ENCODE measurements around the gene PLA2R1.
"Not testable (repeated sequence)": the region's sequence is repeated elsewhere in the genome, so short reads cannot be mapped to it uniquely, and the experiment has no call there.

The PLA2R1 gene

DNA sequence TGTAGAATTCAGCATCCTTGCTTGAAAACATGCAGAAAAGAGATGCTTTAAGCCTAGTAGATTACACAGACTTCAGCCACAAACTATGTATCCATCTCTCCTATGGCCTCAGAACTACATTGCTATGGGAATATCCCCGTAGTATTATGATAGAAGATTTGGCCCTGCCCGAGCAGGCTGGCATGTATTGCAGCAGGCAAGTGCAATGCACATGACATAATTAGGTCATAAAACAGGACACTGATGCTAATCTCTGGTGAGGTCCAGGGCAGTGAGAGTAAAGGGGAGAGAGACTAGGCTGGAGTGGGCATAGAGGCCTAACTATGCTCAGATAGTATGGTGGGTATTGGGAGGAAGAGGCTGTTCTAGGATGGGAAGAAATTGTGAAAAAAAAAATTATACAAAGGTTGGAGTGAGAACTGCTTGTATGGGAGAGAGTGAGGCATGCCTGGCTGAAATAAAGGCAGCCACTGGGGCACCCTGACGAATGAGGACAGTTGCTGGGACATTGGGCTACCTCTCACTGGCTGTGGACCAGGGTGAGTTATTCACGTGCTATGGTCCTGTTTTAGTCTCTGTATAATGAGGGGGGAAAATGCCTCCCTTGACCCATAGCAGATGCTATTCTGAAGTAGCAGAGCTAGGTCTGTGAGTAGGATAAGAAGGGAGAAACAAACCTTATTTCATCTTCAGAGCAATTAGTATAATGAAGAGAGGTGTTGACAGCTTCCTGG, 1.6 kb upstream of the PLA2R1 start:
- DNase-seq (no peak), ATAC-seq (no peak)

DNA sequence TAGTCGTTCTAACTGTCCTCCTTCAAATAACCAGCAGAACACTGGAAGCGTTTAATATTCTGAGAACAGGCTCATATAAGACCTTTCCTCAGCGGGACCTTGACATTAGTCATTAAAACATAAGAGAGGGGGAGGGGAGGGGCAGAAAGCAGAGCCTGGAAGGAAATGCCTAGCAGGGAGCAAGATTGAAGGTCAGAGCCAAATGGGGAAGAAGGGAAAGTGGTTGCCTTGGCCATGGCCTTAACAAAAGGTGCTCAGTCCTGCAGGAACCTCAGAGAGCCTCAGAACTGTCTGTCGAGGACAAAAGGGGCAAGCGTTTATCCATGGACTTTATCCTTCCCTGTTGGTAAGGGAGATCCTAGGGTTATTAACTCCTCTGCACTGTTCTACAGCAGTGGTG, 856 bp upstream of the PLA2R1 start:
- no peak for DNase-seq
- no peak for ATAC-seq

DNA sequence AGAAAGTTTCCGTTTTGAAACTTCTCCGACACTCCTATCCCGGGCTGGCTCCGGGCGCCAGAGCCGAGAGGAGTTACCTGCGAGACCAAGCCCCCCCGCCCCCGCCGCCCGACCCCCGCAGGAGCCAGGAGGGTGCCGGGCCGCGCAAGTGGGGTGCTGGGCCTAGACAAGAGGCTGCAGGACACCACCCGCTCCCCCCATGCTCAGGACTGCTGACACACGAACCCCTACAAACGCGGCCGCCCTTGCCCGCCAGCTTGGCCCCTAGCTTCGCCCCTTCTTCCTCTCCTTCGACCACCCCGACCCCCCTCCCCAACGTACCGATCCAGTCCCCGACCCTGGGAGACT, 497 bp downstream of the PLA2R1 start:
- ATAC-seq = no peak
- peak; percentile 5 for DNase-seq

DNA sequence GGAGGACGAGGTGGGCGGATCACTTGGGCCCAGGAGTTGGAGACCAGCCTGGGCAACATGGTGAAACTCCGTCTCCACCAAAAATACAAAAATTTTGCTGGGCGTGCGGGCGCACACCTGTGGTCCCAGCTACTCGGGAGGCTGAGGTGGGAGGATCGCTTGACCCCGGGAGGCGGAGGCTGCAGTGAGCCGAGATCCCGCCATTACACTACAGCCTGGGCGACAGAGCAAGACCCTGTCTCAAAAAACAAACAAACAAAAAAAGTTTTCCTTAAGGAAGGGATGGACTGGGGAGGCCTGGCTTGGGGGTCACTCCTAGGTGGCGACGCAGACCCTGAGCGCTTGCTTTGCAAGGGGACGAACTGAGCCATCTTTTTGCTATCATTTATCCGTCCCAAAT, 882 bp downstream of the PLA2R1 start:
- no peak for DNase-seq
- no peak for ATAC-seq

DNA sequence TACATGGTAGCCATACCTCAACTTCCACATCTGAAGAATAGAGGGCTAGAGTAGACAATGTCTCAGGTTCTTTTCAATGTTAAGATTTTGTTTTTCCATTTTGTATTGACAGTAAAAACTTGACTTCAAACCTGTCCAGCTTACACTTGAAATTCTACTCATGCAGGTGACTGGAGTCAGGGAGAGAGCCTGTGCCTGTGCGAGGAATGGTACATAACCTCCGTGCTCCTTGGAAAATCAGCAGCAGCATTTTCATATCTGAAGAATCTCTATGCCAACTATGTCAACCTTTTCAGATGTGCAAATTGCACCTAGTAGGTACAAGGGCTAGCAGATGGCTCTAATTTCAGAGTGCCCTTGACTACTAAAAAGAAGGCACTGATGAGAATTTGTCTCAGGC, 2.1 kb downstream of the PLA2R1 start:
- ATAC-seq (no peak), DNase-seq (no peak)

DNA sequence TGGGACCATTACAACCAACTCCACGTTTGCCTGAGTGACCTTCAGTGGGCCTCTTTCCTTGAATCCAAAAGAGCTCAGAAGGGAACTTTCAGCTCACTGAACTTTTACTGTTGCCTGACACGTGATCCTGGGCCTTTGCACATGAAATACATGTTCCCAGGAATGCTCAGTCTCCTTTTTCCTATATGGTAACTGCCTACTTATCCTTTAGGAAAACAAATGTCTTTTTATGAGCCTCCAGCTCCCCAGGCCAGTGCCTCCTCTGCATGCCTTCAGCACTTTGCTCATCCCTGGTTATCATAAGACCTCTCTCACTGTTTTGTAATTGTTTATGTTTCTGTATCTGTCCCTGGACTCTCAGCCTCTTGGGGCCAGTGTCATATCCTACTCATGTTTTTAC, 5.1 kb downstream of the PLA2R1 start:
- DNase-seq (no peak), ATAC-seq (peak; percentile 7)

DNA sequence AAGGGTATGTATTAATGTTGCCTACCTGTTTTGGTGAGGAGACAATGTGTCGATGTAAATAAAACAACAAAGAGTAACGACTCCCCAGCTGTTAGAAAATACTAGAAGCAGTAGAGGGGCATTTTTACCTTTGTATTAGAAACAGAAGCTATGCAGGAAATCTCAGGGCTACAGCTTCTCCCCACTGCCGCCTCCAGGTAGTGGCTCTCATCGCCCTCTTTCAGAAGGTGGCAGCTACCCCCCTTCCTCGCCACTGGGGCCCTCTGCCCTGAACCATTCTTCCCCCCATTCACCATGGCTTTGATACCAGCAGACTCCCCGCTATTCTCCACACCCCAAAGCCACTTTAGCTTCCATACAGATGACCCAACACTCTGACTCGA, 6.7 kb downstream of the PLA2R1 start:
- DNase-seq = no peak
- no peak for ATAC-seq

DNA sequence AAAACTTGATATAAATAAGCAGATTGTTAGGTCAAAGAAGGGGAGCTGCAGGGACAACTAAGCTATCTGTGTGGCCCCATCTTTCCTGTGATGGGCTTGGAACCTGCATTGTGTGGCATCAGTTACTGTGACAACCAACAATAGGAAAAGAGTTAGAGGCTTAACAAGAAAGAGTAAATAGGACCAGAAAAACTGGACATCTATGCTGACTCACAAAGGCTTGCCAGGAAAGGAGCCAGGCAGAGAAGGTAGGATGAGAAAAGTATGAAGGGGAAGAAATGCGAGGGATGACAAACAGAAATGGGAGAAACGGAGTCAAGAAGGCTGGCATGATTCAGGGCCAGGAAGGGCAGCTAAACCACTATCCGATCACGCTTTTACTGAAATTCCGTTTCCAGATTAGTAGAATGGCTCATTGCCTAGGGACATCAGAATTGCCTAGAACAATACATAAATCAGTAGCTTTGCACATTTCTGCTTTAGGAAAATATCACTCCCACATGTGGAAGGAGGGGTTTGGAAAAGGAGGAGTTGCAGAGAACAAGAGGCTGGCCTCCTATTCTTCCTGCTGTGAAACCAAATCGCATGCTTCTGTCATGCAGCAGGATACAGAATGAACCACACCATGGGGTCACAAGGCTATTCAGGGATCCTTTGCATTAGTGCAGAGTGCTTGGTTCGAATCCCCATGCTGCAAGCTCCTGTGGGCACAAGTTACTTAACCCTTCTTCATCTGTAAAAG, 7.3 kb downstream of the PLA2R1 start:
- DNase-seq (no peak), ATAC-seq (no peak)

DNA sequence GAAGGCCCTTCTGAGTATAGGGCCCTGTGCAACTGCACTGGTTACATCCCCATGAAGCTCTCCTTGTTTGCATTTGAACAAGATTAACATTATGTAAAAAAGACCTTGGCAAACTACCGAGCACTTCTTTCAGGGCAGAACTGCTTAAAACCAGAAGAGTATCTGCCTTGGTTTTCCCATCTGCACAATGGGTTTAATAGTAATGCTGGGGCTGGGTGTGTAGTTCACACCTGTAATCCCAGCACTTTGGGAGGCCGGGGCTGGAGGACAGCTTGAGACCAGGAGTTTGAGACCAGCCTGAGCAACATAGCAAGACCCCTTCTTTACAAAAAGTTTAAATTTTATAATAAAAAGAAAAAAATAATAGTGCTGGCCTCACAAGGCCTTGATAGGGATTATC, 8.5 kb downstream of the PLA2R1 start:
- DNase-seq = no peak
- no peak for ATAC-seq

DNA sequence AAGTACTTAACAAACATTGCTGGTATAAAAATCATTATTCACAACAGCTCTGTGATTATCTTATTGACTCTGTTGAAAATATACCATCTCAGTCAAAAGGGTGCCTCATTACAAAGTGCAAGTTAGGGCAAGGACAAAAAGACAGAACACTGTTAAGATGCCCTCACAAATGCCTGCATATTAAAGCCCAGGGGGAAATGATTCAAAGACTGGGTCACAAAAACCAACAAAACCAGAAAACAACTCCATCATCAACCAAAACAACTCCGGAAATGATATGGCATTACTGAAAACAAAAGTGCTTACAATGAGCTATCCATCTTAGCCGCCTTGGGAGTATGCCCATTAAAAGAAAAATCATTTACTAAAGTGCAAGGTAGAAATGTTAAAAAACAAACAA, 9.9 kb downstream of the PLA2R1 start:
- ATAC-seq = no peak
- no peak for DNase-seq

DNA sequence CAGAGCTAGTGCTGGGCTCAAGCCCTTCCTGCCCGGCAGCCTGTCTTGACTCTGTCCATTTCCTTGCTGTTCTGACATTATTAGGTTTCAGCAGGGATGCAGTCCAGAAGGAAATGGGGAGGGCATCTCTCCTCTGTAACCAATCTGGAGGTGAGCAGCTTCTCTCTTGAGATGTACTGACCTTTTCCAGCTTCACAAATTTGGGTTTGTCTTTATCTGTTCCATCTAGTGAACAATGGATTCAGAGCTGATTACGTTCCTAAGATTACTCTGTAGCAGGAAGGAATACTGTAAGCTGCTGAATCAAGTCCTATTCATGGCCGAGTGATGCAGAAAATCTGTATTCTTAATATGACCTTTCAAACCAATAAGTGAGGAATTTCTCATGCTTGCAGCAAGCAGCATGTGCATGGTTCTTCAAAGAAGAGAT, 11.0 kb downstream of the PLA2R1 start:
- ATAC-seq = no peak
- no peak for DNase-seq

DNA sequence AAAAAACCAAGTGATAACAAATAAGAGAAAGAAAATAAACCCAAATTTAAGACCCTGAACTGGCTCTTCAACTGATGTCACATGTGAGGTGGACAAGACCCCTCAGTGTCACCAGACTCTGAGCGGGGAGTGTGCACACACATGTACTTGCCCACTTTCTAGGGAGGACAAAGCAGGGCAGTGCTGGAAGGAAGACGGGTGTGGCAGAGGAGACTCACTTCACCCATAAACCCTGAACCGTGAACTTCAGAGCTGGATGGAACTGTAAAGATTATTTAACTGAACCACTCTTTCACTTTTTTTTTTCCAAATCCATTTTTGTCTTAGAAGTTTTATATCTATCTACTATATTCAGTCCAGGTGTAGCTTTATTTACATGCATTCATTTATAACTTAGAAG, 12.3 kb downstream of the PLA2R1 start:
- ATAC-seq (no peak), DNase-seq (no peak)

DNA sequence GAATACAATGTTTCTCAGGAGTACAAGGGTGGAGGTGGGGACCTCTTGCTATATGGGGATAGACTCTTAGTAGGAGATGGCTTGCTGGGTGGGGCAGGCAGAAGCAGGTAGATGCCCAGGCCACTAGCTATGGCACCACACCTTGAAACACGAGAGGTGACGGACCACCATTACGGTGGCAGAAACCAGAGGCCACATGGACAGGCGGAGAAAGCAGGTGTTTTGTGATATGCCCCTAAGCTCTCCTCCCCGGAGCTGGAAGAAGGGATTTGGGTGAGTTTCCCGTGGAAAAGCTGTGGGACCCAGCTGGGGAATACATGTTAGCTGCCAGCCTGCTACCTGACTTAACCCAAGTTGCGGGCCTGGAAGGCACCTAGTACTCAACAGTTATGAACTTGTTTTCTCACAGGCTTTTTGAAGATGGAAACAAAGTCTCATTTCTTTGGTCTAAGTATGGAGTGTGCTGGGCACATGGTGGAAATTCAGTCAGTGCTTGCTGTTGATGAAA, 16.7 kb downstream of the PLA2R1 start:
- ATAC-seq = no peak
- DNase-seq = no peak

DNA sequence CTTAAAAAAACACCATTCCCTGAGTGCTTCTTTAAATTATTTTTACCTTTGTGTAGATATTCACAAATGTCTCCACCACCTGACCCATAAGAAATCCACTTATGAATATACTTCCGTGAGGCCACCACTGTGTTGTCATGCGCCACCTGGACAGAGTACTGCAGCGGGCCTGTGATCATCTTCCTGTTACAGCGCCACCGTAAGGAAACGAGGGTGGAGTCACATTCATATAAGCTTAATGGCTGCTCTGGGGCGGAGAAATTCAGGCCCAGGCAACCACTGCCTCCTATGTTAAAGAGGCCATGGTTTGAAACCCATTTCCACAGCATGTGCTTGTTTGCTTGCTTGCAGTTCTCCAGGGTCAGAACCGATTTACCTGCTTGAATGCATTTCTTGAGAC, 17.7 kb downstream of the PLA2R1 start:
- DNase-seq (no peak), ATAC-seq (no peak)

DNA sequence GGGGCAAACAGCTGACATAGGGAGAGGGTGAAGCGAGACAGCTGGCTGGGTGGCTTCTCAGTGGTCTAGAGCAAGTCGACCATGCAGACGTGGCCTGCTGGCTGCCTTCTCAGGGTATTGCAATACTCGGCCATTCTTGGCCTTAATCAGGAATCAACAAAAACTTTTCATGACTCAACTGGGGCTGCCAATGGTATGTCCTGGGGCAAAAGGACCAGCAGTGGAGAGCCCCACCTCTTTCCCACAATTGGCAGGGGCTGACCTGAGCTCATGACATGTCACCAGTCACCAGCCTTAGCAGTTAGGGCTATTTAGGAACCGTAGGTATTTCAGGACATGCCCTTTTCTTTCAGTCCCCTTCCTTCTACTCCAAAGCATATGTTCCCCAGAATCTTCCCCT, 19.1 kb downstream of the PLA2R1 start:
- ATAC-seq = no peak

DNA sequence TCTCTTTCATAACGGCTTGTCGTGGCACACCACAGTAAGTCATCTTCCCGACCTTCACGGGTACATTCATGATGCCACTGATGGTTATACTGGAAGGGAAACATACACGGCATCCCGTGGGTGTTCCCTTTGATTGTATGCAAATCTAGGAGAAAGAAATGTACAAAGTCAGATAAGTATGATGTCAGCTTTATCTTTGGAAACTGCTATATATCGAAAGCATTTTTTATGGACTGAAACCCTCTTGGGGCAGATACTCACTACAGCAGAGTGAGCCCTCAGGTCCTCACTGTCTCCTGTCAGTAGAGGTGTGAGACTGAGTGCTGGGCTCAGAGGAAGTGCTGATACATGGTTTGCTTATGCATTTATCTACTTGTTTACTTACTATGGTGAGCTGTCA, 20.4 kb downstream of the PLA2R1 start:
- ATAC-seq = peak; percentile 92
- DNase-seq = peak; percentile 53

More for the DNA sequence above, 19.1 kb downstream of the PLA2R1 start:
- no peak for DNase-seq

DNA sequence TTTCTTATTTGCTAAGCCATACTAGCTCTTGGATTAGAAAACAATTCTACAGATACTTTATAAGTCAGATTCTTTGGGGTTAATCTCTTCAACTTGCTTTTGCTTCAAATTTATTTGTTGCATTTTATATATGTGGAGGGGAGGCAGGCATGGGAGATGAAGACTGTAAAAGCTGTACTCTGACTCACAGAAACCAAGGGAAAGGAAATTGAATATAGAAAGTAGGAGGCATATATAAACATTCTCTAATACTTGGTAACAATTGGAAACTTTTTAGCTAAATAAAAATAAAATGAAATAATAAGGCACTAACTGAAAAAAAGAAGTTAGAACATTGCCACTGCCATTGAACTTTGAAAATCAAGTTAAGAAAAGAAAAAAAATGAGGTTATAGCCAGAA, 21.3 kb downstream of the PLA2R1 start:
- DNase-seq = no peak

DNA sequence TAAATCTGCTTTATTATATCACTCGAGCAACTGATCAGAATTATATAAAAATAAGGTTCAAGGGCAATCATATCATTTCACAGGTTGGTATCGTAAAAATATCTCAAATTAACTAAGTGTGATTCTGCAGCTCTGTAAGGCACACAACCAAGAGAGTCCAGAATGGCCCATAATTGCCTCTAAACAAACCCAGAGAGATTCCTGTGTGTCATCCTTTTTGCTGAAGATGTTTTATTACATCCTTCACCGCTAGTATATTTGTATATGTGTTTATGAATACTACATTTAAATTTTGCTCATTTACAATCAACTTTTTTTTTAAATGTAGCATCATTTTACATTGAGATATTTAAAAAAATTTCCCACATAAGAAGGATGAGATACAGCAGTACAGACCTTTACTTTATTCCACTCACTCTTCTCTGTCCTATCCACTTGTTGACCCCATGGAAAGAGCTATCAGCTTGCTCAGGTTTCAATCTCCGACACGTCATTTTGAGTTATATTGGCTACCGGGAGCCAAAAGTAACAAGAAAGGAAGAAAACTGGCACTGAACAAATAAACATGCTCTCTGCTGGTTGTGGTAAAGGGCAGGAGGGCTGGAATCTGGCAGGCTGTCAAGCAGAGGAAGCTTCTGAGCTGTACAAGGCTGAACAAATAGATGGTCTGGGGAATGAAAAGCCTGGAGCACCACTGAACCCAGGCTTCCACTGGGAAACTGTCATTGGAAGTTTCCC, 23.1 kb downstream of the PLA2R1 start:
- ATAC-seq = no peak
- DNase-seq = no peak

More for the DNA sequence above, 21.3 kb downstream of the PLA2R1 start:
- no peak for ATAC-seq

DNA sequence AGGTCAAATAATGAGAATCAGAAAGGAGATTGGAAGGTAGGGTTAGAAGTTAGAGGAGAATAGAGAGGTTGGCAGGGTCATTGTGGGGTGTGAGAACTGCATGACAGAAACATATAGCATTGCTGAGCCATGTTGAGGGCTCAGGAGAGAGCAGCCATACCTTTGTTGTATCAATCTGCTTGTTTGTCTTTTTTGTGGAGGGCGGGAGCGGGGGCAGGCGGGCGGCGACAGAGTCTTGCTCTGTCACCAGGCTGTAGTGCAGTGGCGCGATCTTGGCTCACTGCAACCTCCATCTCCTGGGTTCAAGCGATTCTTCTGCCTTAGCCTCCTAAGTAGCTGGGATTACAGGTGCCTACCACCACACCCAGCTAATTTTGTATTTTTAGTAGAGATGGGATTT, 23.8 kb downstream of the PLA2R1 start:
- not testable (repeated sequence) for DNase-seq, ATAC-seq

DNA sequence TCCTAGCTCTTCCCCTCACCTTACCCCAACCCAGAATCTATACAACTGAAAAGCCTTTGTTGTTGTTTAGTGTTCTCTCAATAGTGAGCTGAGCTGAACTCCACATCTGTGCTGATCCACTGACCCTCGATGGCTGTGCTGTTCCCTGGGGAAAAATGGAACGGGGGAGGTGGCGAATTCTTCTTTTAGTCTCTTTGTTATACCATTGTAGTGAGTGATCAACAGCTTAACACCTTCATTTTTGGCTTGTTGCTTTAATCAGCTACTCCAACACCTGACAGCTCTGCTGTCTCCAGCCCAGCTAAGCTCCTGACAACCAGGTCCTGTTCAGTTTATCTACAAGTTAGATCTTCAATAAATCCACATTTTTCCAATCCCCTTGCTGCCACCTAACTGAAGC, 25.7 kb downstream of the PLA2R1 start:
- ATAC-seq = no peak
- DNase-seq = no peak

DNA sequence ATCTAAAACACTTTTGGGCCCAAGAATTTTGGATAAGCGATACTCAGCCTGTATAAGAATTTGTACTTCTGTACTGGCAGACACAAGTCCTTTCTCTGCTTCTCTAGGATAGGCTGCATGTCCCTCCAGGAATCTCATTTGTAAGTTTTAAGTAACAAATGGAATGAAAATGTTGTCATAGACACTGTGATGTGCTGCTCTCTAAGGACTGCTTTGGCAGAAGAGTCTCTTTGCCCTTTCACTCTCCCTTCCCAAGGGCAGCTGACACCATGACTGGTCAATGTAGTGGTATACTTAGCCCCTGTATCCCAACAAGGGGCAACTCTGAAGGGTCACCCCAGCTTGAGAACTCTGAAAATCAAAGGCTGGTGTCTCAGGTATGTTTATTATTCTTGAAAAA, 27.3 kb downstream of the PLA2R1 start:
- ATAC-seq (no peak), DNase-seq (no peak)

DNA sequence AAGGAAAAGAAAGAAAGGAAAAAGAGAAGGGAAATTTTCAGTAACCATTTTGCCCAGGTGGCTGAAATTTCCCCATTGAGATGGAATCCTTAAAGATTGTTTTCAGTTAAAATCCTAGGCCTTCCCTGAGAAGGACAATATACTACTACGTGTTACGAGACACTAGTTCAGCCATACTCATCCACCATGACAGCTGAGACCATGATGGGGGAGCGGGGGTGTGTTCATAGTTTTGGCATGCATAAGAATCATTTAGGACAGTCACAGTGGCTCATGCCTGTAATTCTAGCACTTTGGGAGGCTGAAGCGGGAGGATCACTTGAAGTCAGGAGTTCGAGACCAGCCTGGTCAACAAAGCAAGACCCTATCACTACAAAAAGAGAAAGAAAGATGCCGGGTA, 28.0 kb downstream of the PLA2R1 start:
- DNase-seq = no peak
- ATAC-seq = no peak

DNA sequence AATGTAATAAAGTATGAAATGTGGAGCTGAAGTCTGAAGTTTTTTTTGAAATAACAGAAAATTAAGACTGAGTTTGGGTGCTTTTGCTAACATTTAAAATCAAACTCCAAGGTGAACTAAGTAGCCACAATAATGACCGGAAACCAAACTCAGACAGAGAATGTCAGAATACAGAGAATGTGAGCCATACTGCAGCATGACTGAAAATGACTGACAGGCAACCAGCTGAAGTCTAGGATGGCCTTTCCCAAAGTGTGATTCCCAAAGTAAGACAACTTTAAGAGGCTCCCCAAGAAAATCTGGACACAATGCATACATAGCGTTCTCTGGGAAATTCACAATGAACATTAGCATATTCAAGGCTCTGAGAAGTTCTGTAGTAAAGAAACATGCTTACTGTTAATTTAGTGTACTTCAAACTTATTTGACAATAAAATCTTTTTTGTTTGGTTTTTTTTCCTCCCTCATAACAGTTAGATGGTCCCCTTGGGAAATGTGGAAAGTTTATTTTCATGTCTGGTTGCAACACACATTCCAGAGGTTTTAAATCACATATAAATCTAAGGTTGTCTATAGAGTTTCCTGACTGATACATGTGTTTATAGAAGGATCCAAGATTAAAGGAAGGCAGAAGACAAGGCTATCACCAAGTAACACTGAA, 28.6 kb downstream of the PLA2R1 start:
- DNase-seq = no peak
- no peak for ATAC-seq
